HEK293 (cell line): ENCODE results near the gene ANO7.

Source experiments
- EGR2 ChIP-seq: fragments of 450-650 bp; formaldehyde crosslinking; IDR thresholded peaks from 2 replicates; pipeline ENCODE4 v1.5.1; 2016; ENCODE audit warnings: low read depth, missing biosample characterization, missing genetic modification characterization
- KLF1 ChIP-seq: fragments of 450-650 bp; formaldehyde crosslinking; IDR thresholded peaks from 2 replicates; pipeline ENCODE4 v1.5.1; 2016; ENCODE audit warnings: missing biosample characterization, missing genetic modification characterization
- YY1 ChIP-seq: fragments of 450-650 bp; formaldehyde crosslinking; IDR thresholded peaks from 2 replicates; pipeline ENCODE4 v1.5.1; 2018; ENCODE audit warnings: missing biosample characterization, missing genetic modification characterization
- TF ChIP-seq, protein P1 (sequence below): fragments of 450-650 bp; formaldehyde crosslinking; IDR thresholded peaks from 2 replicates; pipeline ENCODE4 v1.5.1; 2016; ENCODE audit warnings: missing biosample characterization, missing genetic modification characterization

DNA sequence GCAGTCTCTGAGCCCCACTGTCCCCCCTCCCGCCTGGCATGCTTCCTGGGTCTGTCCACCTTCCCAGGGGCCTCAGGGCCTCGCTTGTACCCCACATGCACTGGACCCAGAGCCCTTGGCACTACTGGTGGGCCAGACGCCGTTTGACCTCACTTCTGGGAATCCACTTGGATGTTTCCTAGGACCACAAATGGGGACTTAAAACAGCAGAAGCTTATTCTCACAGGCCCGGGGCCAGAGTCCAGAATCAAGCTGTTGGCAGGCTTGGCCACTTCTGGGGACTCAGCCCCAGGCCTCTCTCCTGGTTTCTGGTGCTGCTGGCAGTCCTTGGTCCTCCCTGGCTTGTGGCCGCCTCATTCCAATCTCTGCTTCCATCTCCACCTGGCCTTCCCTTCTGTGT, 19.6 kb downstream of the ANO7 start:
- TF ChIP-seq KLF1 = no peak
- no peak for TF ChIP-seq EGR2 (tag by site-specific recombination)
- no peak for TF ChIP-seq YY1
- TF ChIP-seq, protein P1, sequence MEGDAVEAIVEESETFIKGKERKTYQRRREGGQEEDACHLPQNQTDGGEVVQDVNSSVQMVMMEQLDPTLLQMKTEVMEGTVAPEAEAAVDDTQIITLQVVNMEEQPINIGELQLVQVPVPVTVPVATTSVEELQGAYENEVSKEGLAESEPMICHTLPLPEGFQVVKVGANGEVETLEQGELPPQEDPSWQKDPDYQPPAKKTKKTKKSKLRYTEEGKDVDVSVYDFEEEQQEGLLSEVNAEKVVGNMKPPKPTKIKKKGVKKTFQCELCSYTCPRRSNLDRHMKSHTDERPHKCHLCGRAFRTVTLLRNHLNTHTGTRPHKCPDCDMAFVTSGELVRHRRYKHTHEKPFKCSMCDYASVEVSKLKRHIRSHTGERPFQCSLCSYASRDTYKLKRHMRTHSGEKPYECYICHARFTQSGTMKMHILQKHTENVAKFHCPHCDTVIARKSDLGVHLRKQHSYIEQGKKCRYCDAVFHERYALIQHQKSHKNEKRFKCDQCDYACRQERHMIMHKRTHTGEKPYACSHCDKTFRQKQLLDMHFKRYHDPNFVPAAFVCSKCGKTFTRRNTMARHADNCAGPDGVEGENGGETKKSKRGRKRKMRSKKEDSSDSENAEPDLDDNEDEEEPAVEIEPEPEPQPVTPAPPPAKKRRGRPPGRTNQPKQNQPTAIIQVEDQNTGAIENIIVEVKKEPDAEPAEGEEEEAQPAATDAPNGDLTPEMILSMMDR (tag by site-specific recombination) = no peak
